ENCODE data around the gene RECK. TPM values are rescaled to one million over a fixed set of nuclear protein-coding genes. Genes with fewer than 3 reads are reported as not detected.
"Not testable (repeated sequence)": the region's sequence is repeated elsewhere in the genome, so short reads cannot be mapped to it uniquely, and the experiment has no call there.

RECK gene
- total and polyA plus RNA-seq, 8 donors = 0.95 to 4.6 (median 1.7) TPM

DNA sequence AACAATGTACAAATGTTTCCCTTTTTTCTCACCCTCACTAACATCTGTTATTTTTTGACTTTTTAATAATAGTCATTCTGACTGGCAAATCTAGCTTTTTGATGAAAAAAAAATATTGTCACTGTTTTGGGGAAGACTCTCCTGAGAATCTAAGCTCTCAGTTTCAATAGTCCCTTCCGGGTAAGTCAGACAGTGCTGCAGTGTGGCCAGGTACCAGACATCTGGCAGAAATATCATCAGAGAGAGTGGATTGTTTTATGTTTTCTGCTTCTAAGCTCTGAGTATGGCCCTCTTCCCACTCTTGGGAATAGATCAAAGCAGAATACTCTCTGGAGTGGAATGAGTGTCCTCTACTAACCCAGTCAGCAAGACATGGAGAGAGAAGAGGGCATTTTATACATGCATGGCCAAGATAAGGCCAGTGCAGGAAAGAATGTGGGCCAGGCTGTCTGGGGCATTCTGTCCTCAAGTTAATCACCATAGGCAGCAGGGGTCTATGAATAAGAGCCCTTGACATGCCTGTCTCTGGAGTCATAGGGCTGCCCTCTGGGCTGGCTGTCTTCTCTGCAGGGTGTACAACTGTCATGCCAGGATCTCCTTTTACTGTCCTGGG is 40.2 kb upstream of the RECK start:
- Histone ChIP-seq H3K4me3 (no peak overlapping the region), H3K27ac (no peak overlapping the region), H3K36me3 (no peaks in the 10 kb centered on the region), H3K9me3 (no peaks in the 10 kb centered on the region), H3K27me3 (no peaks in the 10 kb centered on the region), H3K4me1 (no peaks in the 10 kb centered on the region)
- DNase-seq (no peak), FAIRE-seq (no peak), ATAC-seq (no peak)
- TF ChIP-seq, protein P1, sequence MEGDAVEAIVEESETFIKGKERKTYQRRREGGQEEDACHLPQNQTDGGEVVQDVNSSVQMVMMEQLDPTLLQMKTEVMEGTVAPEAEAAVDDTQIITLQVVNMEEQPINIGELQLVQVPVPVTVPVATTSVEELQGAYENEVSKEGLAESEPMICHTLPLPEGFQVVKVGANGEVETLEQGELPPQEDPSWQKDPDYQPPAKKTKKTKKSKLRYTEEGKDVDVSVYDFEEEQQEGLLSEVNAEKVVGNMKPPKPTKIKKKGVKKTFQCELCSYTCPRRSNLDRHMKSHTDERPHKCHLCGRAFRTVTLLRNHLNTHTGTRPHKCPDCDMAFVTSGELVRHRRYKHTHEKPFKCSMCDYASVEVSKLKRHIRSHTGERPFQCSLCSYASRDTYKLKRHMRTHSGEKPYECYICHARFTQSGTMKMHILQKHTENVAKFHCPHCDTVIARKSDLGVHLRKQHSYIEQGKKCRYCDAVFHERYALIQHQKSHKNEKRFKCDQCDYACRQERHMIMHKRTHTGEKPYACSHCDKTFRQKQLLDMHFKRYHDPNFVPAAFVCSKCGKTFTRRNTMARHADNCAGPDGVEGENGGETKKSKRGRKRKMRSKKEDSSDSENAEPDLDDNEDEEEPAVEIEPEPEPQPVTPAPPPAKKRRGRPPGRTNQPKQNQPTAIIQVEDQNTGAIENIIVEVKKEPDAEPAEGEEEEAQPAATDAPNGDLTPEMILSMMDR (IDR thresholded peaks at IDR 0.05) = no peak
- intact Hi-C loops (cut with DNase I) = no loop called here
- 93 to 97% methylated on average over 1 of the region's 1 CpG for WGBS, 2 donors

DNA sequence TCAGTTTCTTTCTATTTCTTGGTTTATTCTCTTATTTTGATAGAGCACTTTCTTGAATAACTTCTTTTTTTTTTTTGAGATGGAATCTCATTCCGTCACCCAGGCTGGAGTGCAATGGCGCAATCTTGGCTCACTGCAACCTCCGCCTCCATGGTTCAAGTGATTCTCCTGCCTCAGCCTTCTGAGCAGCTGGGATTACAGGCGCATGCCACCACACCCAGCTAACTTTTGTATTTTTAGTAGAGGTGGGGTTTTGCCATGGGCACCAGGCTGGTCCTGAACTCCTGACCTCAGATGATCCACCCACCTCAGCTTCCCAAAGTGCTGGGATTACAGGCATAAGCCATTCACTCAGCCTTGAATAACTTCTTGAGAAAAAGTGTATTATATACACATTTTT is 39.7 kb upstream of the RECK start:
- 92 to 96% methylated on average over 4 of the region's 4 CpGs for WGBS, 2 donors

DNA sequence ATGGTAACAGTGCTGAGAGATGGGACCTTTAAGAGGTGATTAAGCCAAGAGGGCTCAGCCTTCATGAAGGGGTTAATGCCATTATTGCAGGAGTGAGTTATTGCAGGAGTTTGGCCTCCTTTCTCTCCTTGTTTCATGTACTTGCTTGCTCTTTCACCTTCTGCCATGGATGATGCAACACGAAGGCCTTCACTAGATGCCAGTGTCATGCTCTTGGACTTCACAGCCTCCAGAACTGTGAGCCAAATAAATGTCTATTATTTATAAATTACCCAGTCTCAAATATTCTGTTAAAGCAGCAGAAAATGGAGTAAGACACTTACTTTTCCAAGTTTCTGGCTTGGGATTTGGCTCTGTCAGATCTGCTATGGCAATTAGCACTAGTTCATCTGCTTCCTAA is 38.4 kb upstream of the RECK start:
- no peak overlapping the region for H3K4me3 ChIP-seq
- FAIRE-seq (no peak), ATAC-seq (no peak), DNase-seq (no peak)
- intact Hi-C loops (cut with DNase I) = no loop called here
- no peaks in the 10 kb centered on the region for H3K9me3 ChIP-seq
- no peak overlapping the region for H3K27ac ChIP-seq
- TF ChIP-seq, protein P1 (IDR thresholded peaks at IDR 0.05) = no peak
- H3K4me1 ChIP-seq = no peaks in the 10 kb centered on the region
- H3K36me3 ChIP-seq = no peaks in the 10 kb centered on the region
- H3K27me3 ChIP-seq = no peaks in the 10 kb centered on the region
- 93 to 100% methylated on average over 1 of the region's 1 CpG for WGBS, 2 donors

More for the DNA sequence above, 39.7 kb upstream of the RECK start:
- ATAC-seq; intact Hi-C loops (cut with DNase I); H3K27ac ChIP-seq; H3K4me3 ChIP-seq; H3K27me3 ChIP-seq; FAIRE-seq; H3K9me3 ChIP-seq; H3K36me3 ChIP-seq; H3K4me1 ChIP-seq; DNase-seq: not testable (repeated sequence)

DNA sequence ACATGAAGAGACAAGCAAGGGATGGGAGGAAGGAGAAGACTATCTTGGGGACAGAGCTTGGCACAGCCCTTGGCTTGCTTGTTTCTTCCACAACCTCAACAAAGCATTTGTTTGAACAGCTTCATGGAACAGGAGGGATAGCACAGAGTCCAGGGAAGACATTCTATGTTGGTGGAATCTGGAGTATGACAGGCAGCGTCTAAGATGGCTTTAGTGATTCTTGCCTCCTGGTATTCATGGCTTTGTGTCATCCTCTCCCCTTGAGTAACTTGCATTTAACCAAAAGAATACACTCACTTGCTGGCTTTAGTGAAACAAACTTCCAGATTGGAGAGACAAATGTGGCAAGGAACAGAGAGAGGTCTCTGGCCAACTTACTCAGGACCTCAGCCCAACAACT is 30.8 kb upstream of the RECK start:
- intact Hi-C loops (cut with DNase I) = no loop called here
- no peaks in the 10 kb centered on the region for H3K4me1 ChIP-seq
- H3K4me3 ChIP-seq = no peak overlapping the region
- no peaks in the 10 kb centered on the region for H3K27me3 ChIP-seq
- ATAC-seq (no peak), DNase-seq (no peak), FAIRE-seq (no peak)
- H3K9me3 ChIP-seq = no peaks in the 10 kb centered on the region
- no peaks in the 10 kb centered on the region for H3K36me3 ChIP-seq
- WGBS, 2 donors = 73 to 77% methylated on average over 1 of the region's 1 CpG
- TF ChIP-seq, protein P1 (IDR thresholded peaks at IDR 0.05) = no peak
- H3K27ac ChIP-seq = no peak overlapping the region

DNA sequence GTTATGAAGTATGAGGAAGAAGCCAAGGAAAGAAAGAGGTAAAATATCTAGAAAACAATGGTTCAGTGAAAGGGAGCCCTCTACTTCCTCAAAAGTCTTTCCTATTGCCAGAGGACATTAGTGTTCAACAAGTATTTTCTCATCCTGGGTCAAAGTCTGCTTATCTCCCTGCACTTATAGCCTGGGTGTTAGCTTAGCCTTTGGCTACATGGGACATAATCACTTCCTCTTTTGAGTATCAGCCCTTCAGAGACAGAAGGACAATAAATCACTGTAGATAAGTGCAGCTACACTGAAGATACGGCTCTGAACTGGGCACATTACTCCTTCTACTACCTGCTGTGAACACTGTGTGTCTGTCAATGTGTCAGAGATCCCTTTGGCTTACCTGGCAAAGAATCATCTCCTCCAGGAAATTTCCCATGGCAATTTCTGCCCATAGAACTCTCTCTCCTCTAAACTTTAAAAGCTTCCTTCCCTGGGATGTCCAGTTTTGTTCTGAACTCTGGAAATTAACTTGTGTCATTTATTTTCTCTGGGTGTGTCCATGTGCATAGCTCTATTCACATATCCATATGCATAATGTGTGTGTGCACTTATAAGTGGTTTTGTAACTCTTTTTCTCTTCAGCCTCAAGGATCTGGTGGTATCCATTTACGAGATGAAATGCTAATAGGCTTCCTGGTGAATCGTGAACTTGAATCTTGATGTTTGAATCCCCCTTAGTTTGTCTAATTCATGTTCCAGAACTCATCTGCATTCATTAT is 30.0 kb upstream of the RECK start:
- no peaks in the 10 kb centered on the region for H3K36me3 ChIP-seq
- H3K27ac ChIP-seq = no peak overlapping the region
- ATAC-seq (peak in 3 of 4 donors; percentile 17 to 33 (median 21)), FAIRE-seq (no peak), DNase-seq (no peak)
- intact Hi-C loops (cut with DNase I) = no loop called here
- 55 to 56% methylated on average over 3 of the region's 3 CpGs for WGBS, 2 donors
- H3K4me1 ChIP-seq = no peaks in the 10 kb centered on the region
- no peaks in the 10 kb centered on the region for H3K9me3 ChIP-seq
- H3K4me3 ChIP-seq = no peak overlapping the region
- TF ChIP-seq, protein P1 (IDR thresholded peaks at IDR 0.05) = no peak
- no peaks in the 10 kb centered on the region for H3K27me3 ChIP-seq
